Gastroesophageal sphincter (tissue), 3 donors: ENCODE results near the gene CNTNAP5.

Experiments
- CTCF ChIP-seq, 4 experiments: fragments of 200-600 bp in 2 of 4; fragments of 450-650 bp in 2 of 4; sonication (generic) in 1 of 4; IDR thresholded peaks; one replicate each; pipeline ENCODE4 v1.5.1; 2017 to 2019; ENCODE audit warnings: antibody characterized with exemption in 4 of 4, mild to moderate bottlenecking in 2 of 4, moderate library complexity in 2 of 4
- POLR2A ChIP-seq, 2 donors: fragments of 450-650 bp; IDR thresholded peaks; one replicate each; pipeline ENCODE4 v1.6.1; 2017; ENCODE audit warnings: antibody characterized with exemption in 2 of 2, mild to moderate bottlenecking in 2 of 2, moderate library complexity in 1 of 2
- POLR2AphosphoS5 ChIP-seq: sonication (generic); formaldehyde crosslinking; IDR thresholded peaks from one replicate; pipeline ENCODE4 v1.6.1; 2017; ENCODE audit warnings: antibody characterized with exemption

GRCh38 chr2:124283096-124283495 is 258.0 kb downstream of the CNTNAP5 start:
- no peak for TF ChIP-seq CTCF (IDR thresholded peaks at IDR 0.05)
- no peak for TF ChIP-seq POLR2AphosphoS5
- TF ChIP-seq POLR2A (IDR thresholded peaks at IDR 0.05), result no peak
